Vein endothelial cell (primary cell): ENCODE data around the gene KLF6. TPM values are rescaled to one million over a fixed set of nuclear protein-coding genes. Genes with fewer than 3 reads are reported as not detected.

Source experiments
- total RNA-seq: library from RNA; depleted of rRNA; stranded (reverse); fragments of >200 nt; gene quantifications from 2 replicates; pipeline ENCODE4 v1.2.3, GENCODE V29; 2012

Gene KLF6
- 105 and 131 TPM in 2 replicates for total RNA-seq

DNA sequence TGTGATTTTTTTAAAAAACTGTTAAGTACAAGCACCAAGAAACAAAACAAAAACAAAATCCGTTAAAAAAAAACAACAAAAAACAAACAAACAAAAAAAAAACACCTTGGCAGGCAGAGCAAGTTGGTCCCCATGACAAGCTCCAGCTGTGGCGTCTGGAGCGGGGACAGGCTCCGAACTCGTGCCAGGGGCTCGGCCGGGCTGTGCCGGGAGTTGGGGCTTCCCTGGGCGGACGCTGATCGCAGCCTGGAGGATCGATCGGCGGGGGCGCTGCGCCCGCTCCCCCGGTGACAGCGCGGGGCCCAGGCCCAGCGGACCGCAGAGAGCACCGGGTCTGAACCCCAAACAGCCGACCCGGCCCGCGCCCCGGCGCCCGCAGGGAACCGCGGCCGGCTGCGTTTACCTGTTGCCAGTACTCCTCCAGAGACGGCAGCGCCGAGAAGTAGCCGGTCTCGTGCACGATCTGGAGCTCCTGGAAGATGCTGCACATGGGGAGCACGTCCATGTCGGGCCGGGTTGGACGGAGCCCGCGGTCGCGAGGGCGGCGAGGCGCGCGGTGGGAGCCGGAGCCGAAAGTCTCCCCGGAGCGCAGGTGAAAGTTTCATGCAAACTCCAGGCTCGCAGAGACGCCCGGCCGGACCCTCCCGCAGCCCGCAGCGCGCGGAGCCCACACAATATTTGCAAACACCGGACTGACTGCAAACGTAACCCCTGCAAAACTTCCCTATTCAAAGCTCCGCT, at the start of gene KLF6:
TSS of gene KLF6 (minus strand) at position 700 of the 741 bp plus-strand sequence. CDS start at position 505, 195 bp downstream.

